Measurements from ENCODE around the gene DPYSL5.

DPYSL5 gene

GRCh38 chr2:26993768-26994167, 145.8 kb downstream of the DPYSL5 start:
- no peak for DNase-seq (ENCODE audit: low spot score)

GRCh38 chr2:26994983-26995382, 147.1 kb downstream of the DPYSL5 start:
- no peak for DNase-seq (ENCODE audit: low spot score)

DNA sequence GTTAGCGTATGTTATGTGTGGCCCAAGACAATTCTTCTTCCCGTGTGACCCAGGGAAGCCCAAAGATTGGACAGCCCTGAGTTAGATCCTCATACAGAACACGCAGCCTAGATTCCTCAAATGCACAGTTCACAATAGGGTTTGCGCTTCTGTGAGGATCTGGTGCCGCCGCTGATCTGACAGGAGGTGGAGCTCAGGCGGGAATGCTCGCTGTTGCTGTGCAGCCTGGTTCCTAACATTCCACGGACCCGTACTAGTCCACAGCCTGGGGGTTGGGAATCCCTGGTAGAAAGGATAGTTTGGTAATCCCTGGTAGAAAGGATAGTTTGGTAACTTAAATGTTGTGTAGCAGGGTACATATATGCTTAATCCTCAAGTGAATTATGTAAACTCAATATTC, 149.5 kb downstream of the DPYSL5 start:
- DNase-seq (ENCODE audit: low spot score) = no peak

DNA sequence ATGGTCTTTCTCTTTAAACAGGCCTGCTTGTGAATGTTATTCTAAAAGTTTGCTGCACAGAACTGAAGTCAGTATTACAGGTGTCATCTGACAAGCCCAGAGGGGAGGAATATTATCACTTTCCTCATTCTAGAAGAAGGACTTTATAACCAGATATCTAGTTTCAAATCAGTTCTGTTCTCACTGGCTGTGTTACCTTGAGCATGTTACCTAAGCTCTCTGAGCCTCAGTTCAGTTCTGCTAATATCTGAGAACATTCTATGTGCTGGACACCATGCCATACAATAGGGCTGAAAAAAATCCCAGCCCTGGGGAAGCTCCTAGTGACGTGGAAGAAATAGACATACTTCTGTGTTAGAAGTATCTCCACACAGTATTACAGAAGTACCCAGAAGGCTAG, 150.4 kb downstream of the DPYSL5 start:
- no peak for DNase-seq (ENCODE audit: low spot score)
